ENCODE results near the gene REG4.
"Not testable (repeated sequence)": the region's sequence is repeated elsewhere in the genome, so short reads cannot be mapped to it uniquely, and the experiment has no call there.

Gene REG4

GRCh38 chr1:119811387-119811786, at the start of gene REG4:
Gene REG4, minus strand, starts transcription at chr1:119811460. Its CDS starts 2,691 bp downstream, at chr1:119808769.
- POLR2A ChIA-PET: no interaction called here
- H3K36me3 ChIP-seq (ENCODE audit: control insufficient read depth in 2 of 2, insufficient read depth in 1 of 2, low read length in 2 of 2): no peaks in the 10 kb centered on the region
- CTCF ChIA-PET: interaction anchor here (0.6 to 1.2 kb wide), 2 partner anchors 16 to 40 kb away, joined by 3 read pairs; no protein-coding TSS in a partner anchor

GRCh38 chr1:119859647-119860046, 48.4 kb upstream of the REG4 start:
- H3K4me1 ChIP-seq (ENCODE audit: control insufficient read depth, insufficient read depth, low read length): no peaks in the 10 kb centered on the region
- H3K36me3 ChIP-seq (ENCODE audit: control insufficient read depth in 2 of 2, insufficient read depth in 1 of 2, low read length in 2 of 2): no peaks in the 10 kb centered on the region
- POLR2A ChIA-PET: no interaction called here
- H3K4me3 ChIP-seq (ENCODE audit: low read depth, low read length): no peak overlapping the region
- CTCF ChIA-PET: interaction anchor here (1.0 to 2.1 kb wide), 7 partner anchors 11 to 248 kb away, joined by 3 to 6 read pairs (median 4); no protein-coding TSS in a partner anchor
- no peaks in the 10 kb centered on the region for H3K9me3 ChIP-seq (ENCODE audit: control insufficient read depth, insufficient read depth, low read depth, low read length)
- no peak overlapping the region for H3K27ac ChIP-seq (ENCODE audit: extremely low read depth, low read depth, low read length)
- TF ChIP-seq ZNF221 (tag by site-specific recombination; IDR thresholded peaks at IDR 0.05; ENCODE audit: borderline replicate concordance) (no peak), ZNF571 (tag by site-specific recombination; IDR thresholded peaks at IDR 0.05) (no peak), GLI2 (tag by site-specific recombination; IDR thresholded peaks at IDR 0.05; ENCODE audit: borderline replicate concordance, low read depth) (no peak), ZNF174 (tag by site-specific recombination; IDR thresholded peaks at IDR 0.05) (no peak), PRDM6 (tag by site-specific recombination; IDR thresholded peaks at IDR 0.05) (no peak), ZNF624 (tag by site-specific recombination; IDR thresholded peaks at IDR 0.05) (no peak), OVOL3 (tag by site-specific recombination; IDR thresholded peaks at IDR 0.05) (no peak)

More at GRCh38 chr1:119811387-119811786, at the start of gene REG4:
- no peak within 1 kb of the TSS for H3K27ac ChIP-seq (ENCODE audit: extremely low read depth, low read depth, low read length)
- H3K4me1 ChIP-seq (ENCODE audit: control insufficient read depth, insufficient read depth, low read length): no peaks in the 10 kb centered on the region
- TF ChIP-seq ZNF571 (tag by site-specific recombination; IDR thresholded peaks at IDR 0.05) (no peak), ZNF558 (tag by site-specific recombination; IDR thresholded peaks at IDR 0.05) (no peak), ZBTB26 (tag by site-specific recombination; optimal IDR thresholded peaks at IDR 0.05) (no peak), ZNF561 (tag by site-specific recombination; IDR thresholded peaks at IDR 0.05; ENCODE audit: borderline replicate concordance) (no peak), ZSCAN18 (tag by site-specific recombination; IDR thresholded peaks at IDR 0.05) (no peak), ZIC2 (tag by site-specific recombination; IDR thresholded peaks at IDR 0.05) (no peak), ZNF530 (tag by site-specific recombination; IDR thresholded peaks at IDR 0.05; ENCODE audit: low read depth) (no peak), KLF9 (tag by site-specific recombination; IDR thresholded peaks at IDR 0.05; ENCODE audit: low read depth) (no peak), ZFP37 (tag by site-specific recombination; IDR thresholded peaks at IDR 0.05) (no peak), ZNF837 (tag by site-specific recombination; IDR thresholded peaks at IDR 0.05) (no peak), ZSCAN30 (tag by site-specific recombination; IDR thresholded peaks at IDR 0.05) (no peak), ZNF830 (tag by site-specific recombination; IDR thresholded peaks at IDR 0.05; ENCODE audit: low read depth) (no peak)
- H3K9me3 ChIP-seq (ENCODE audit: control insufficient read depth, insufficient read depth, low read depth, low read length): no peaks in the 10 kb centered on the region
- no peak within 1 kb of the TSS for H3K4me3 ChIP-seq (ENCODE audit: low read depth, low read length)

- H3K27ac ChIP-seq (ENCODE audit: extremely low read depth, low read depth, low read length); POLR2A ChIA-PET: not testable (repeated sequence)
- CTCF ChIA-PET: interaction anchor here (0.6 to 2.1 kb wide), 9 partner anchors 10 to 247 kb away, joined by 3 to 6 read pairs (median 4); no protein-coding TSS in a partner anchor
Measured at GRCh38 chr1:119858556-119859214, 47.4 kb upstream of the REG4 start.

More at GRCh38 chr1:119858556-119859214, 47.4 kb upstream of the REG4 start:
- not testable (repeated sequence) for H3K9me3 ChIP-seq (ENCODE audit: control insufficient read depth, insufficient read depth, low read depth, low read length); H3K4me1 ChIP-seq (ENCODE audit: control insufficient read depth, insufficient read depth, low read length); H3K4me3 ChIP-seq (ENCODE audit: low read depth, low read length); H3K36me3 ChIP-seq (ENCODE audit: control insufficient read depth in 2 of 2, insufficient read depth in 1 of 2, low read length in 2 of 2)

Data from HEK293 (cell line).